HG02678 (cell line): ENCODE results near the gene SUN5.
"Not testable (repeated sequence)": the region's sequence is repeated elsewhere in the genome, so short reads cannot be mapped to it uniquely, and the experiment has no call there.

Experiments used
- ATAC-seq: cut with Tn5 transposase; IDR thresholded peaks from one replicate; pipeline ENCODE4 v1.9.1; 2021; ENCODE audit warnings: mild to moderate bottlenecking, moderate library complexity; ENCODE audit not compliant: unreplicated experiment

SUN5 gene, protein sequence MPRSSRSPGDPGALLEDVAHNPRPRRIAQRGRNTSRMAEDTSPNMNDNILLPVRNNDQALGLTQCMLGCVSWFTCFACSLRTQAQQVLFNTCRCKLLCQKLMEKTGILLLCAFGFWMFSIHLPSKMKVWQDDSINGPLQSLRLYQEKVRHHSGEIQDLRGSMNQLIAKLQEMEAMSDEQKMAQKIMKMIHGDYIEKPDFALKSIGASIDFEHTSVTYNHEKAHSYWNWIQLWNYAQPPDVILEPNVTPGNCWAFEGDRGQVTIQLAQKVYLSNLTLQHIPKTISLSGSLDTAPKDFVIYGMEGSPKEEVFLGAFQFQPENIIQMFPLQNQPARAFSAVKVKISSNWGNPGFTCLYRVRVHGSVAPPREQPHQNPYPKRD

GRCh38 chr20:33004141-33004751 lies at the start of gene SUN5:
TSS of gene SUN5 (minus strand) at chr20:33004433. CDS start at chr20:33004340, 93 bp downstream.
- no peak for ATAC-seq

DNA sequence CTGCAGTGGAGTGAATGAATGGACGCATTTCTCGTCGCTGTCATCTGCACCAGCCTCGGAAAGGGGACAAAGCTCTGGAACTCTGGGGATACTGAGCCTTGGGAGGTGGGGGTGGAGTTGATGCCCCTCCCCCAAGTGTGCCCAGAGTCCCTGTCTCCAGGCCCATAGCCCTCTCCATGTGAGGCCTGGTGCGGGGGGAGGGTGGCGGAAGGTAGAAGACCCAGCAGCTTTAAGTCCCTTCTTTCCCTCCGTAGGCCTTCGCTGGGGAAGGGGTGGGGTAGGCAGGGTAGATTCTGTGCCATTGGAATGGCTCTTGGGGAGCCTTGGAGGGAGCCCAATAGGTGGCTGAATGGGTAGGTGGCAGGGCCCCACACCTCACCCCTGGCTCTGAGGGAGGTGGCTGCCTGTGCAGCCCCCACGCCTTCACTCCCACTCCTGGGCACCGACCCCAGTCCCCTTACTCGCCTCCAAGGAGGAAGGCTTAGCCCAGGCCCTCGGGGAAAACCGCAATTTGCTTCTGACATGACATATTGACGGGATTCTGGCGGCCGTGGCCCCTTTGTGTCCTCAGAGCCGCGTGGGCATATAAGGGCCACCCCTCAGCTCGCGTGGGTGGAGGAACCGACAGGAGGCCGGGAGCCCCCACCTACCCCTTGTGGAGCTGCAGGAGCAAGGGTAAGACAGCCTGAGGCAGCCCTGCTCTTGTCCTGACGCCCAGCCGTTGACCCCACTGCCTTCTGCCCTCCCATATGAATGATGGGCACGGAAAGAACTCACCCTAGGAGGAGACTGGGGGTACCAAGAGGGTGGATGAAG lies 49.3 kb upstream of the SUN5 start, which contains the start of gene BPIFB3:
TSS of gene BPIFB3 (plus strand) at position 613 of the 816 bp plus-strand sequence. CDS start 1,533 bp downstream, outside the sequence.
- no peak for ATAC-seq

GRCh38 chr20:33051333-33051732 lies 47.1 kb upstream of the SUN5 start:
- no peak for ATAC-seq

- ATAC-seq, result no peak
These were observed 42.2 kb upstream of the SUN5 start for GRCh38 chr20:33046412-33046811.

DNA sequence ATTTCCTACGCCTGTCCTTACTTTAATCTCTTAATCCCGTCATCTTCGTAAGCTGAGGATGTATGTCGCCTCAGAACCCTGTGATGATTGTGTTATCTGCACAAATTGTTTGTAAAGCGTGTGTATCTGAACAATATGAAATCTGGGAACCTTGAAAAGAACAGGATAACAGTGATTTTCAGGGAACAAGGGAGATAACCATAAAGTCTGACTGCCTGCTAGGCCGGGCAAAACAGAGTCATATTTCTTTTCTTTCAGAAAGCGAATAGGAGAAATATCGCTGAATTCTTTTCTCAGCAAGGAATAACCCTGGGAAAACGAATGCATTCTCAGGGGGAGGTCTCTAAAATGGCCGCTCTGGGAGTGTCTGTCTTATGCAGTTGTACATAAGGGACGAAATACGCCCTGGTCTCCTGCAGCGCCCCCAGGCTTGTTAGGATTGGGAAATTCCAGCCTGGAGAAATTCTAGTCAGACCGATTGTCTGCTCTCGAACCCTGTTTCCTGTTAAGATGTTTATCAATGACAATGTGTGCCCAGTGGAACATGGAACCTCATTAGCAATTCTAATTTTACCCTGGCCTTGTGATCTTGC lies 41.0 kb upstream of the SUN5 start:
- not testable (repeated sequence) for ATAC-seq

GRCh38 chr20:33043731-33044181 lies 39.5 kb upstream of the SUN5 start:
- ATAC-seq, result no peak

DNA sequence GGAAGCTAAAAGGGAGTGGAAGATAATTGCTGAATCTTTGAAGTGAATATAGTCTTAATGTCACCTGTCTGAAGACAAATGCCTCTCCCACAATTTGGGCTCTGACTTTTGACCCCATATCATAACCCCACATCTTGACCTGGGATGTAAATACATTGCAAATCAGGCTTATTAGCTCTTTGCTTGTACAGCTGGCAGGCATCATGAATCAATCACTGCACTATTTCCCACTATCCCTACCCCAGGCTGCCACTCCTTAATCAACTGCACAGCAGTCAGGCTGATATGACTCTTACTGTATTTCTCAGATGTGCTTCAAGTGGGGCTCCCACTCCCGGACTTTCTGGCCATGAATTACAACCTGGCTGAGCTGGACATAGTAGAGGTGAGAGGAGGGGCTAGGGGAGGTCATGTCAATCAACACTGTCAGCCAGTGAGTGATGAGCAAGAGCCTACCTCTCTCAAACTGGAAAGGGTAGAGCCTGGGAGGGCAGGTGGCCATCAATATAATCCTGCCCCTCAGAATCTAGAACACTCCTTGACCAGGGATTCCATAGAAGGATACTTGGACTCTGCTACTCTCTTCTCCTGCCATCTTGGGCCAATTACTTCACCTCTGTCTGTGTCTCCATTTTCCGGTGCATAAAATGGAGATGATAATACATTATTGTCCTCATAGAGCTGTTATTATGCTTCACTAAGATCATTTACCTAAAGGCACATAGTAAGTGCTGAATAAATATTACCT lies 38.9 kb upstream of the SUN5 start:
- ATAC-seq, result no peak

DNA sequence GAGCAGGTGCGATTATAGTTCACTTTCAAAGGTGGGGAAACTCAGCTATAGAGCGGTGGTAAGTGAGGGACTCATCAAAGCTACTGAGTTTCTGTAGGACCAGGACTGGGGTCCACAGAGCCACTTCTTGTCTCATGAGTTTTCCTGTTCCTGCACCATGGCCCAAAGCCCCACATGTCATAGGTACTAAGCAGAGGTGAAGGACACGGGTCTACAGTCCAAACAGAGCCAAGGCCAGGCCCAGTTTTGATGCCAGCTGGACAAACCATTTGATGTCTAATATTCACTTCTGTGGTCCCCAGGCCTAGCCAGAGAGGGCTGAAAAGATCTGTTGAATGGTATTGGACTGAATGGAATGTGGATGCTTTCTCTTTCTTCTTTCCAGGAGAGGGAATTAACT lies 38.2 kb upstream of the SUN5 start:
- no peak for ATAC-seq

DNA sequence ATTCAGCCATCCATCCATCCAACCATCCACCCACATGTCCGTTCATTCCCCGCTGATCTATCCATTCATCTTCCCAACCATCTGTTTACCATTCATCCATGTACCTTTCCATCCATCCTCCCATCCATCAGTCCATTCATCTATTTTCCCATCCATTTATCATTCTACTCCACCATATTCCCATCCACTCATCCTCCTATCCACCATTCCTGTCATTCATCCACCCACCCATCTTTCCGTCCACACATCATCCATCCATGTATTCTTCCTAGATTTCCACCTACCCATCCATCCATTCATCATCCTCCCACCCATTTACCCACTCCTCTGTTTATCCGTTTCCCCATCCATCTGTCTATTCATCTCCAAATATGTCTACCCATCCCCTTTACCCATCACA lies 34.0 kb upstream of the SUN5 start:
- ATAC-seq, result no peak

DNA sequence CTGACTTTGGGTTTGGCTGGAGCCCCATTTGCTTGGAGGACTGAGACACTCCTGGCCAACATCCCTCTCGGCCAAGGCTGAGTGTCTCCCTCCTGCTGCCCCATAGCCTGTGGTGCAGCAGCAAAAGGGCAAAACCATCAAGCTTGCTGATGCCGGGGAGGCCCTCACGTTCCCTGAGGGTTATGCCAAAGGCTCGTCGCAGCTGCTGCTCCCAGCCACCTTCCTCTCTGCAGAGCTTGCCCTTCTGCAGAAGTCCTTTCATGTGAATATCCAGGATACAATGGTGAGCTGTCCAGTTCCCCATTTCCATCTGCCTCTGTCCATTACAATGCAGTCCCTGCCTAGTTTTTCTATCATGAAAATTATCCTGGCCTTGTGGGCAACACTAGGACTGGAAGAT lies 33.2 kb upstream of the SUN5 start:
- no peak for ATAC-seq

DNA sequence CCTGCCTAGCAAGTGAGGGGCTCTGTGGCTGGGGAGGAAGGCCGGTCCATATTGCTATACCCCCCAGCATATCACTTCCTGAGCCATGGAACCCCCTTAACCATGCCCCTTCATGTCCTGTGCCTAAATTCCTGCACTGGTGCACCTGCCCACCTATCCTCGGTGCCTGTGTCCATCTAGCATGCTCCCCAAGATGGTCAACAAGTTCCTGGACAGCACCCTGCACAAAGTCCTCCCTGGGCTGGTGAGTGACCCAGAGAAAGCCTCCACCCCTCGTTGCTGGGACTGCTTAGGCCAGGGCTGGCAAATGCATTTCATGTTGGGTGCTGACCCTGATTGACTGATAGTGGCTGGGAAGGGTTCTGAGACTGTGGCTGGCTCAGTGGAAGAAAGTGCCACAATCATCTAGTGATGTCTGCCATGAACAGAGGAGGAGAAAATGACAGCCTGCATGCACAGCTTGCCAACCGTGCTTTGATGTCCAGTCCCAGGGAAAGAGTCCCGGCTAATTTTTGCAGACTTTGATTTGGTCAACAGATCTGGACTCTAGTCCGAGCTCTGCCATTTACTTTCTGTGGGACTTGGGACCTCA lies 30.8 kb upstream of the SUN5 start:
- no peak for ATAC-seq

DNA sequence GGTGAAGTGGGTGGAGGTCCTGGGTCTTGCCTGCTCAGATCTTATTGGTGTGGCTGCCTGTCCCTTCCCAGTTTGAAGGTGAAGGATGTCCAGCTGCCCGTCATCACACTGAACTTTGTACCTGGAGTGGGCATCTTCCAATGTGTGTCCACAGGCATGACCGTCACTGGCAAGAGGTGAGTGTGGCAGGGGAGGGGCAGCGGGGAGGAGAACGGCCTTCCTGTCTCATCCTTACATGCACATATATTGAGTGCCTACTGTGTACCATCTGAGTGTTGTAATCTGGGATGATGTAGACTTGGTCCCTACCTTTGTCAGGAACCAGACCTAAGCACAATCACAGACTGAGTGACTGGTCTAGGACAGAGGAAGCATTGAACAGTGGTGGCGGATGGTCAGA lies 29.9 kb upstream of the SUN5 start:
- ATAC-seq, result no peak

DNA sequence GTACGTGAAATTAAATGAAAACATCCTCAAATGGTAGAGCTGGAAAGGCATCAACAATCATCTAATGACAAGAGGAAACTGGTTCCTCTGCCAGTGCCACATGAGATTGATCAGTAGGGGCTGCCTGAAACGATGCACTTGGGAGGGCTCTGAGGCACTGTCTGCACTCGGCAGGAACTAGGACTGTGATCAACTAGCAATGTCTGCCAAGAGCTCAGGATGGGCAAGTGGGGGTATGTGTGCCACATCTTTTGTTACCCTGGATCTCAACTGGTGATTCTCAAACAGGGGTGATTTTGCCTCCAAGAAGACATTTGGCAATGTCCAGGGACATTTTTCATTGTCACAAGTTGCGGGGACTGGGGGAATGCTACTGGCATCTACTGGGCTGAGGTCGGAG lies 29.1 kb upstream of the SUN5 start:
- ATAC-seq, result no peak

GRCh38 chr20:33032555-33032954 lies 28.3 kb upstream of the SUN5 start:
- ATAC-seq, result no peak

GRCh38 chr20:33031531-33031930 lies 27.3 kb upstream of the SUN5 start, which contains the start of gene BPIFB6:
TSS of gene BPIFB6 (plus strand) at chr20:33031648. CDS start at chr20:33031648, 0 bp downstream.
- ATAC-seq, result no peak

DNA sequence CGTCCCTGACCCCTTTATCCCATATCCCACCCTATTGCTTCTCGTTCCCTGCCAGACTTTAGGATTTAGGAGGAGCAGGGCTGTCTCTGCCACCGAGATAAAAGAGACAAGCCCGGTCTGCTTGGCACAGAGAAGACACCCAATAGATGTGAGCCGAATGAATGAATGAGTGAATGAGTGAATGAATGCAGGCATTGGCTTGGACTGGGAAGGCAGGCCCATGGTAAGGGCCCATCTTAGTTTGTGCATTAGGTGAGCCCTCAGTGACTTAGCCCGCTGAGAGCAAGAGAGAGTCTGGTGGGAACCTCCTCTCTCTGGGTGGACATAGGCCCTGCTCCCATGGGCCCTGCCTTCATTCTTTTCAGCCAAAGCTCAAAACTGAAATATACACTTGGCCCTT lies 26.3 kb upstream of the SUN5 start:
- no peak for ATAC-seq

DNA sequence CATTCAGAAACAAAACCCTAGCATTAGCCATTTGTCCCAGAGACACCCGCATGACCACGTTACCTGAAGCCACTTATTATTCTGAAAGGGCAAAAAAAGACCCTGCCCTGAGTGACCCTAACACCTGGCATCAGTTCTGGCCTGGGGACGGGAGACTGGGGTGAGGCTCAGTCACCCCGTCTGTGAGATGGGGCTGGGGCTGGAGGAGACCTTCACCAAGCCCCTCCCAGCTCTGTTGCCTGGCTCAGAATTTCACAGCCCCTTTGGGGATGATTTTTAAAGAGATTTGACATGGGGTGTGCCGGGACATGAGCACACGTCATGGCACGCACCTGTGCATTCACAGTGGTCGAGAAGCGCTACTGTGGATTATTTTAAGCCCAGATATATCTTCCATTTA lies 25.8 kb upstream of the SUN5 start:
- no peak for ATAC-seq

GRCh38 chr20:33028875-33029274 lies 24.6 kb upstream of the SUN5 start:
- no peak for ATAC-seq

DNA sequence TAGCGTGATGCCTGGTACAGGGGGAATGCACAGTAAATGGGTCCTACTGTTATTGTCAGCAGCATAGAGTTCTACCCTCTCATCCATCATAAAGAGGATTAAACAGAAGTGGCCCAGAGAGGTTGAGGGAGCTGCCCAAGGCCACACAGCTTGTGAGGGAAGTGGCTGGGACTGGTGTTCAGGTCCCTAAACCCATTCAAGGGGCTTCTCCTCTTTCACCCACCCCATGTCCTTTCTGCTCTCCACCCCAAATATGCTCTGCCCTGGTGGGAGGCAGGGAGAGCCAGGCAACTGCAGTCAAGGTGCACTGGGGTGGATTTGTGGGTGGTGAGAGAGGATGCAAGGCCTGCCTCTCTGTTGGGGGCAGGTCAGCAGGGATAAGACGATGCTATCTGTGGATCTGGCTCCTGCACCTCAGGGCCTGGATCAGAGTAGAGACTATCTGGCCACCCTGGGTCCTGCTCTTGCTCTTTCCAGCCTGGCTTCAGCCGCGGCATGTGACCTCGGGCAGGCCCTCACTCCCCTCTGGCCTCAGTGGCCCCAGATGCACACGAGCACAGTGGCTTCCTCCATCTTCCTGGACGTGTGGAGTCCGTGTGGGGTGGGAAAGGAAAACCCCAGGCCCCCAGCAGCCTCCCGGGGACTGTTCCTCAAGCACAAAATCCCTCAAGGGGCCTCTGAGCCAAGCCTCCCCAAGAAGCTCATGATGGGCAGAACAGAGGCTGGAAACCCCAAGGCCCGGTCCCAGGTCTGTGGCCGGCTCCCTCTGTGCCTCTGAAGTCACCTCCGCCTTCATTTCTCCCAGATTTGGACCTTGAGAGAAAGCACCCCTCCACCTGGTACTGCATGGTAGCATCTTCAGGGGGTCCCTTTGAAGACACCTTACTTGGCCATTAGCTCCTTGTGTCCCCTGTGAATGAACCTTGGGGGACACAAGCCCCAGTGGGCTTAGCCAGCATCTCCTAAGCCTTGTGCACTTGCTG lies 23.8 kb upstream of the SUN5 start:
- no peak for ATAC-seq
